K562 (cell line): ENCODE results near the gene CAST.

Experiments used
- ATF3 ChIP-seq, 2 experiments: fragments of 450-650 bp in 1 of 2; sonication (generic) in 1 of 2; formaldehyde crosslinking in 1 of 2; IDR thresholded peaks in 1 of 2; conservative IDR thresholded peaks in 1 of 2; 2 replicates each; pipeline versions ENCODE4 v1.6.1 to v1.8.1; 2016 to 2023; ENCODE audit warnings: mild to moderate bottlenecking in 2 of 2, moderate library complexity in 2 of 2, inconsistent platforms in 1 of 2, missing genetic modification reagents in 1 of 2
- HDAC6 ChIP-seq: IDR thresholded peaks from 2 replicates; pipeline ENCODE4 v1.6.1; 2012; ENCODE audit warnings: low read depth, mild to moderate bottlenecking, control low read depth, inconsistent platforms, low read length, moderate library complexity
- KLF6 ChIP-seq: fragments of 250-450 bp; sonication (Bioruptor Pico); IDR thresholded peaks from 2 replicates; pipeline ENCODE4 v1.4.0; 2020; ENCODE audit warnings: mild to moderate bottlenecking, moderate library complexity, borderline replicate concordance
- RBM25 ChIP-seq: fragments of 200-400 bp; formaldehyde crosslinking; IDR thresholded peaks from 2 replicates; pipeline ENCODE4 v1.6.1; 2018; ENCODE audit warnings: low read length, low read depth, moderate library complexity; ENCODE audit not compliant: severe bottlenecking
- SIN3B ChIP-seq: fragments of 450-650 bp; IDR thresholded peaks from 2 replicates; pipeline ENCODE4 v1.6.1; 2017; ENCODE audit warnings: low read depth, mild to moderate bottlenecking, moderate library complexity
- USF1 ChIP-seq: sonication (generic); formaldehyde crosslinking; IDR thresholded peaks from 2 replicates; pipeline ENCODE4 v1.9.0; 2022; ENCODE audit warnings: mild to moderate bottlenecking, missing genetic modification reagents
- TF ChIP-seq, protein P1 (sequence below), 3 experiments: IDR thresholded peaks in 2 of 3; conservative IDR thresholded peaks in 1 of 3; 2 replicates each; pipeline ENCODE4 v1.5.1; 2011 to 2012; ENCODE audit warnings: low read length in 3 of 3, mild to moderate bottlenecking in 3 of 3, control low read depth in 2 of 3, improper control_type of control experiment in 1 of 3, inconsistent platforms in 1 of 3, low read depth in 1 of 3, mixed read lengths in 1 of 3, moderate library complexity in 1 of 3; ENCODE audit not compliant: insufficient read depth in 2 of 3

DNA sequence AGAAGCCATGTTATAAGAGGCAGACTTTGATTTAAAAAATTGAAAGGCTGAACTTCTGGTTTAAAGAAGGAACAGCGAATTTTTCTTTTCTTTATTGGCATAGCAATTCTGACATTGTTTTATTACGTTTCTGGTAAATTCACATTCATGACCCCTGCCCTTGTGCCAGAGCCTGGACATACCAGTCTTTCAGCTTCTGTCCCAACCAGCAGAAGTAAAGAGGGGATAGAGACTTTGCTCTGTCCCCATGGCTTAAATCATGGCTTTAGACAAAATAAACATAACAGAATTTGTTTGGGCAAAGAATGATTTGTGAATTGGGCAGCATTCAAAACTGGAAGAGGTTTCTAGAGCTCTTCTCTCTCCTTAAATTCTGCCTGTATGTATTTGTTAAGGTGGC lies 15.3 kb downstream of the CAST start:
- no peak for TF ChIP-seq RBM25
- TF ChIP-seq, protein P1, sequence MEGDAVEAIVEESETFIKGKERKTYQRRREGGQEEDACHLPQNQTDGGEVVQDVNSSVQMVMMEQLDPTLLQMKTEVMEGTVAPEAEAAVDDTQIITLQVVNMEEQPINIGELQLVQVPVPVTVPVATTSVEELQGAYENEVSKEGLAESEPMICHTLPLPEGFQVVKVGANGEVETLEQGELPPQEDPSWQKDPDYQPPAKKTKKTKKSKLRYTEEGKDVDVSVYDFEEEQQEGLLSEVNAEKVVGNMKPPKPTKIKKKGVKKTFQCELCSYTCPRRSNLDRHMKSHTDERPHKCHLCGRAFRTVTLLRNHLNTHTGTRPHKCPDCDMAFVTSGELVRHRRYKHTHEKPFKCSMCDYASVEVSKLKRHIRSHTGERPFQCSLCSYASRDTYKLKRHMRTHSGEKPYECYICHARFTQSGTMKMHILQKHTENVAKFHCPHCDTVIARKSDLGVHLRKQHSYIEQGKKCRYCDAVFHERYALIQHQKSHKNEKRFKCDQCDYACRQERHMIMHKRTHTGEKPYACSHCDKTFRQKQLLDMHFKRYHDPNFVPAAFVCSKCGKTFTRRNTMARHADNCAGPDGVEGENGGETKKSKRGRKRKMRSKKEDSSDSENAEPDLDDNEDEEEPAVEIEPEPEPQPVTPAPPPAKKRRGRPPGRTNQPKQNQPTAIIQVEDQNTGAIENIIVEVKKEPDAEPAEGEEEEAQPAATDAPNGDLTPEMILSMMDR (IDR thresholded peaks at IDR 0.05 in 2 of 3, conservative IDR thresholded peaks at IDR 0.05 in 1 of 3; ENCODE audit: insufficient read depth in 2 of 3, low read depth in 1 of 3, low read length in 3 of 3) = no peak
- TF ChIP-seq HDAC6 = no peak
- no peak for TF ChIP-seq ATF3 (IDR thresholded peaks at IDR 0.05)
- TF ChIP-seq ATF3 (CRISPR knock-in tag; conservative IDR thresholded peaks at IDR 0.05) = no peak
- no peak for TF ChIP-seq SIN3B
- no peak for TF ChIP-seq USF1 (CRISPR knock-in tag)
- no peak for TF ChIP-seq KLF6 (CRISPR knock-in tag)
